ENCODE measurements around the gene SPEM1. TPM values are rescaled to one million over a fixed set of nuclear protein-coding genes. Genes with fewer than 3 reads are reported as not detected.

SPEM1 gene
- total RNA-seq, 1 experiment from 2014 or later = 0.33 TPM

GRCh38 chr17:7418472-7419152, 1.5 kb upstream of the SPEM1 start:
- no peak overlapping the region for H3K27ac ChIP-seq (ENCODE audit: insufficient read length, low read depth, low read length)
- H3K27me3 Mint-ChIP-seq (ENCODE audit: low read depth) = no peaks in the 10 kb centered on the region
- H2BK15ac ChIP-seq (ENCODE audit: low read depth, low read length) = no peak overlapping the region
- no peak for DNase-seq
- H3K79me1 ChIP-seq (ENCODE audit: insufficient read depth, low read depth, low read length, poor library complexity, severe bottlenecking) = no peaks in the 10 kb centered on the region
- H3K27ac Mint-ChIP-seq = peak overlapping the region in 1 of 3 experiments; percentile 47; a peak in 2 of 7 replicates
- H4K5ac ChIP-seq (ENCODE audit: insufficient read length, low read depth, low read length) = no peak overlapping the region
- H2AFZ ChIP-seq (ENCODE audit: low read length) = no peak overlapping the region
- H2BK120ac ChIP-seq (ENCODE audit: low read depth, low read length, poor library complexity, severe bottlenecking) = no peak overlapping the region
- H3K4me1 Mint-ChIP-seq = peaks cover 9 to 26% of the 10 kb centered on the region in 2 experiments
- H2BK12ac ChIP-seq (ENCODE audit: insufficient read length, low read depth, low read length) = no peak overlapping the region
- H3K4ac ChIP-seq (ENCODE audit: low read depth, low read length) = no peak overlapping the region
- H3K23ac ChIP-seq (ENCODE audit: insufficient read length, low read depth, low read length) = no peak overlapping the region
- no peak overlapping the region for H2BK20ac ChIP-seq (ENCODE audit: low read depth, low read length, poor library complexity, severe bottlenecking)
- no peak overlapping the region for H3K14ac ChIP-seq (ENCODE audit: insufficient read depth, low read length)
- H4K20me1 ChIP-seq (ENCODE audit: control insufficient read depth, insufficient read depth, insufficient read length) = no peaks in the 10 kb centered on the region
- no peaks in the 10 kb centered on the region for H3K79me2 ChIP-seq (ENCODE audit: insufficient read depth, low read length)
- H3K36me3 Mint-ChIP-seq (ENCODE audit: insufficient read depth in 1 of 3, low read depth in 3 of 3) = peaks cover 8 to 30% (median 30%) of the 10 kb centered on the region in 3 experiments; a peak in 6 of 7 replicates
- no peak overlapping the region for H3K9ac ChIP-seq (ENCODE audit: extremely low read depth, insufficient read length, low read length)
- no peak overlapping the region for H3K56ac ChIP-seq (ENCODE audit: insufficient read length, low read depth, low read length)
- H3K9me3 Mint-ChIP-seq = no peaks in the 10 kb centered on the region
- no peaks in the 10 kb centered on the region for H3K9me3 ChIP-seq (ENCODE audit: control insufficient read depth, low read depth, low read length)
- H3K4me3 Mint-ChIP-seq = no peak overlapping the region; a peak in 1 of 5 replicates
- no peak overlapping the region for H2BK5ac ChIP-seq (ENCODE audit: insufficient read length, low read length)
- H4K91ac ChIP-seq (ENCODE audit: insufficient read length, low read depth, low read length) = no peak overlapping the region
- no peak overlapping the region for H3K18ac ChIP-seq (ENCODE audit: insufficient read length, low read depth, low read length)
- H3T11ph ChIP-seq (ENCODE audit: low read length) = no peak overlapping the region
- no peak overlapping the region for H3K4me2 ChIP-seq (ENCODE audit: insufficient read depth, insufficient read length, low read length)
- TF ChIP-seq CTCF (conservative IDR thresholded peaks at IDR 0.05) = no peak
- H3K23me2 ChIP-seq (ENCODE audit: insufficient read length, low read depth, low read length, poor library complexity, severe bottlenecking) = no peaks in the 10 kb centered on the region
- H4K8ac ChIP-seq (replicated peaks; ENCODE audit: insufficient read length, low read depth, low read length) = no peak overlapping the region
- no CpG with 5 or more reads among the region's 18 CpGs for WGBS (ENCODE audit: extremely low coverage, insufficient read length, low lambda C conversion rate)
- H3K4me1 ChIP-seq (ENCODE audit: insufficient read depth, low read length) = no peaks in the 10 kb centered on the region
- no peak overlapping the region for H2AK5ac ChIP-seq (ENCODE audit: insufficient read length, low read length)
- no peaks in the 10 kb centered on the region for H3K27me3 ChIP-seq (ENCODE audit: insufficient read depth, low read length)
